Activated CD4-positive, alpha-beta T cell treated with anti-CD3 and anti-CD28 coated beads, Interleukin-2, amount 10 ng/mL, durations not matched to agents 24 days and 14 days (primary cell): ENCODE data around the gene APBA3. TPM values are rescaled to one million over a fixed set of nuclear protein-coding genes. Genes with fewer than 3 reads are reported as not detected.

Experiments used
- DNase-seq: peaks from one replicate; pipeline ENCODE4 v3.0.0; 2022
- H3K27ac Mint-ChIP-seq: one replicate; pipeline ENCODE4 v1.8.0; 2022; ENCODE audit warnings: mild to moderate bottlenecking, mixed read lengths
- H3K27me3 Mint-ChIP-seq: one replicate; pipeline ENCODE4 v1.8.0; 2022; ENCODE audit warnings: mixed read lengths
- H3K36me3 Mint-ChIP-seq: one replicate; pipeline ENCODE4 v1.8.0; 2022; ENCODE audit warnings: low read depth, mild to moderate bottlenecking, mixed read lengths
- H3K4me1 Mint-ChIP-seq: one replicate; pipeline ENCODE4 v1.8.0; 2021; ENCODE audit warnings: mixed read lengths
- H3K4me3 Mint-ChIP-seq: one replicate; pipeline ENCODE4 v1.8.0; 2022; ENCODE audit warnings: mild to moderate bottlenecking, moderate library complexity, mixed read lengths
- H3K9me3 Mint-ChIP-seq: one replicate; pipeline ENCODE4 v1.8.0; 2021; ENCODE audit warnings: mixed read lengths
- intact Hi-C: fragments of 100-400 bp; cut with micrococcal nuclease; formaldehyde crosslinking; loops from one replicate; pipeline ENCODE4 v1.15.1; 2023
- total RNA-seq: library from RNA; stranded (reverse); gene quantifications from 2 replicates; pipeline ENCODE4 v1.2.3, GENCODE V29; 2022

APBA3 gene
- total RNA-seq = 41.5 and 48.7 TPM in 2 replicates

DNA sequence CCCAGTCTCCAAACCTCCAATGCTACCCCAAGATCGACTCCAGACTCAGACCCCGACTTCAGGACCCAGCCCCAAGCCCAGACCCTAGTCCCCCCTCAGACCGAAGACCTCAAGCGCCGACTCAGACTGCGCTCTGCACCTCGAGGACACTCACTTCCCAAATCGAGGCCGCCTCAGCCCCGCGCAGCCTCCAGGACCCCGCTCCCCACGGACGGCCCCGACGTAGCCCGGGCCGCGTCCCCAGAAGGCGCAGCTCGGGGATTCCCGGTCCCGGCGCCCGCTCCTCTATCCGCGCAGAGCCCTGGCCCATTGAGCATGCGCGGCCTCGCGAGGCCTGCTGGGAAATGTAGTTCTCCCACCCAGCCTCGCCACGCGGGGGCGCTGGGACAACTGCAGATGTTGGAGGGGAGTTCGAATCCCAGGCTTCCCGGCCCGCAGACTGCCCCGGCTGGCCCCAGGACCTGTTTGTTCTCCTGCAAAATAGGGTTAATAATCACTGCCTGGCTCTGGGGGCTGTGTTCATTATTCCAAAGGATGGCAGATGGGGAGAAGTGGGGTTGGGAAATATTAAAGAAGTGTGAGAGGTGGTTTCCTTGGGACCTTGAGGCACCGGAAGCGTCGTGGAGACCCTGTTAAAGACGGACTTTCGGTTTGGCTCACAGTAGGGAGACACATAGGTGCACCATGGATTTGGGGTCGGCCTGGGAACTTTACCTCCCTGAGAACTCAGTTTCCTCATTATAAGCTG is at the start of gene APBA3:
Gene APBA3 (minus strand): TSS at position 311 of the 748 bp plus-strand sequence. CDS start 1,428 bp downstream, outside the sequence.
- intact Hi-C loops = loop anchor here (1.0 to 5.0 kb wide), 5 partner anchors 57 to 226 kb away; partner anchors contain the start of genes EEF2 and HMG20B
- no peaks in the 10 kb centered on the region for H3K9me3 Mint-ChIP-seq
- peak within 1 kb of the TSS; percentile 100 for H3K27ac Mint-ChIP-seq
- peak within 1 kb of the TSS; percentile 99 for H3K4me3 Mint-ChIP-seq
- peaks cover 30% of the 10 kb centered on the region for H3K4me1 Mint-ChIP-seq
- DNase-seq = peak; percentile 99
- H3K36me3 Mint-ChIP-seq = peaks cover 37% of the 10 kb centered on the region
- peaks cover 5% of the 10 kb centered on the region for H3K27me3 Mint-ChIP-seq

GRCh38 chr19:3810708-3811355 is 49.3 kb upstream of the APBA3 start:
- Mint-ChIP-seq H3K9me3 (peaks cover 7% of the 10 kb centered on the region), H3K27me3 (peaks cover 2% of the 10 kb centered on the region), H3K4me1 (peaks cover 40% of the 10 kb centered on the region), H3K27ac (no peak overlapping the region), H3K4me3 (no peak overlapping the region), H3K36me3 (peaks cover 4% of the 10 kb centered on the region)
- DNase-seq = no peak
- intact Hi-C loops = no loop called here

GRCh38 chr19:3809881-3810707 is 48.6 kb upstream of the APBA3 start:
- Mint-ChIP-seq H3K27me3 (peaks cover 2% of the 10 kb centered on the region), H3K4me1 (peaks cover 39% of the 10 kb centered on the region), H3K36me3 (peaks cover 4% of the 10 kb centered on the region), H3K27ac (no peak overlapping the region), H3K9me3 (peaks cover 7% of the 10 kb centered on the region), H3K4me3 (no peak overlapping the region)
- intact Hi-C loops = no loop called here
- DNase-seq = no peak

- DNase-seq = no peak
- Mint-ChIP-seq H3K4me3 (no peak overlapping the region), H3K27ac (peak overlapping the region; percentile 51), H3K9me3 (peaks cover 7% of the 10 kb centered on the region), H3K27me3 (peaks cover 2% of the 10 kb centered on the region), H3K36me3 (peaks cover 4% of the 10 kb centered on the region), H3K4me1 (peaks cover 25% of the 10 kb centered on the region)
- intact Hi-C loops = no loop called here
These were observed 47.1 kb upstream of the APBA3 start for GRCh38 chr19:3808420-3809143.

DNA sequence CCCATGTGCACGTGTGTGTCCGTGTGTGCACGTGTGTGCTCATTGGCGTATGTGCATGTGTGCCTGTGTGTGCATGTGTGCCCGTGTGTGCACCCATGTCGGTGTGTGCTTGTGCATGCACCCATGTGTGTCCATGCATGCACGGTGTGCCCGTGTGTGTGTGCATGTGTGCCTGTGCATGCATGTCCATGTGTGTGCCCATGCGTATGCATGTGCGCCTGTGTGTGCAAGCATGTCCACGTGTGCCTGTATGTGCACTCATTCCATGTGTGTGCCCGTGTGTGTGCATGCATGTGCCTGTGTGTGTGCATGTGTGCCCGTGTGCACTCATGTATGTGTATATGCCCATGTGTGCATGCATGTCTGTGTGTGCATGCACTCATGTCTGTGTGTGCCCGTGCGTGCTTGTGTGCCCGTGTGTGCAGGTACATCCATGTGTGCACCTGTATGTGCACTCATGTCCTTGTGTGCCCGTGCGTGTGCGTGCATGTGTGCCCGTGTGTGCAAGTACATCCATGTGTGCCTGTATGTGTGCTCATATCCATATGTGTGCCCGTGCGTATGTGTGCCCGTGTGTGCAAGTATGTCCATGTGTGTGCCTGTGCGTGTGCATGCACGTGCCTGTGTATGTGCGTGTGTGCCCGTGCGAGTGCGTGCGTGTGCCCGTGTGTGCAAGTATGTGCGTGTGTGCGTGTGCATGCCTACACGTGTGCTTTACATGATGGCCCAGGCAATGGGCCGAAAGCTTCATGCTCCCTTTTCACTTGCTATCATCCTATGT is 46.3 kb upstream of the APBA3 start:
- no peak for DNase-seq
- Mint-ChIP-seq H3K27ac (no peak overlapping the region), H3K4me3 (no peak overlapping the region), H3K9me3 (peaks cover 7% of the 10 kb centered on the region), H3K4me1 (peaks cover 19% of the 10 kb centered on the region), H3K36me3 (peaks cover 2% of the 10 kb centered on the region), H3K27me3 (peaks cover 2% of the 10 kb centered on the region)
- intact Hi-C loops = no loop called here

GRCh38 chr19:3807131-3807480 is 45.6 kb upstream of the APBA3 start:
- Mint-ChIP-seq H3K36me3 (no peaks in the 10 kb centered on the region), H3K4me3 (no peak overlapping the region), H3K4me1 (peaks cover 15% of the 10 kb centered on the region), H3K27ac (no peak overlapping the region), H3K27me3 (peaks cover 2% of the 10 kb centered on the region), H3K9me3 (peaks cover 3% of the 10 kb centered on the region)
- DNase-seq = no peak
- intact Hi-C loops = no loop called here

DNA sequence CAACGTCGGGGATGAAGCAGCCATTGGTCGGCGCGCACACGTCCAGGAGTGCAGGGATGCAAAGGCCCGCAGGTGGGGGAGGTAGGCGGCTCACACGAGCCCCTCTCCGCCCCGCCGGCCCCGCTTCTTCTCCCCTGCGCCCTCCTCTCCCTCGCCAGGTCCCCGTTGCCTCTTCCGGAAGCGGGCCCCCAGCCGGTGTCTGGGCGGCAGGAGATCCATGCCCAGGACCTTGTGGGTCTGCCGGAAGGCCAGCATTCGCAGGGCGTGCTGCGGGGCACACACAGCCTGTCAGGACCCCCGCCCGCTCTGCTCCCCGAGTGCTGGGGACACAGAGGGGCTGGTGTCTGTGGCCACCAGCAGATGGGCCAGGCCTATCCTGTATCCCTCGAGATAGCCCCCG is 44.4 kb upstream of the APBA3 start:
- Mint-ChIP-seq H3K27me3 (peaks cover 4% of the 10 kb centered on the region), H3K4me1 (peaks cover 19% of the 10 kb centered on the region), H3K4me3 (no peak overlapping the region), H3K36me3 (no peaks in the 10 kb centered on the region), H3K9me3 (peaks cover 3% of the 10 kb centered on the region), H3K27ac (no peak overlapping the region)
- intact Hi-C loops = no loop called here
- DNase-seq = no peak

DNA sequence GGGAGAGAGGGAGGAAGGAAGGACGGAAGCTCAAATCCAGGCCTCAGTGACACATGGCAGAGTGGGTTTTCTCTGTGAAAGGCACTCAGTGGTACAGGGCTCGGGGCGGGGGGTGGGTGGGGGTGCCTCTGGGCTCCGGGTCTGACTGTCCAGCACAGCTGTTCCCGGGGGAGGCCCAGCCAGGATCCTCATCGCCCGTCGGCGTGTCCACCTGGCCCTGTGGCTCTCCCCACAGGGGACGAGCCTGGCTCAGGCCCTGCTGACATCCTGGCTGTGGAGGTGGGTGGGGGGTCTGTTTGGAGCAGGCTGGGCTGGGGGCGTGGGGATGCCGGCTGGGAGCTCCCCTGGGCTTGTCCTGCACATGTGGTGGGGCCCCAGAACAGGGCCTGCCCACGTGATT is 42.9 kb upstream of the APBA3 start:
- no peak for DNase-seq
- Mint-ChIP-seq H3K9me3 (peaks cover 3% of the 10 kb centered on the region), H3K36me3 (no peaks in the 10 kb centered on the region), H3K4me1 (peaks cover 22% of the 10 kb centered on the region), H3K27me3 (peaks cover 4% of the 10 kb centered on the region), H3K27ac (no peak overlapping the region), H3K4me3 (no peak overlapping the region)
- intact Hi-C loops = no loop called here

- Mint-ChIP-seq H3K27ac (peak overlapping the region; percentile 26), H3K27me3 (peaks cover 4% of the 10 kb centered on the region), H3K9me3 (peaks cover 3% of the 10 kb centered on the region), H3K4me3 (no peak overlapping the region), H3K4me1 (peaks cover 26% of the 10 kb centered on the region), H3K36me3 (no peaks in the 10 kb centered on the region)
- intact Hi-C loops = no loop called here
- DNase-seq = no peak
These were observed 42.5 kb upstream of the APBA3 start for GRCh38 chr19:3803986-3804385.

- peaks cover 27% of the 10 kb centered on the region for H3K4me1 Mint-ChIP-seq
- H3K27me3 Mint-ChIP-seq = peaks cover 4% of the 10 kb centered on the region
- DNase-seq = no peak
- H3K9me3 Mint-ChIP-seq = peaks cover 3% of the 10 kb centered on the region
- no peak overlapping the region for H3K27ac Mint-ChIP-seq
- H3K36me3 Mint-ChIP-seq = no peaks in the 10 kb centered on the region
- H3K4me3 Mint-ChIP-seq = no peak overlapping the region
- intact Hi-C loops = no loop called here
These were observed 41.8 kb upstream of the APBA3 start for GRCh38 chr19:3803114-3803888.

- H3K27ac Mint-ChIP-seq = peak overlapping the region; percentile 59
- H3K4me3 Mint-ChIP-seq = peak overlapping the region; percentile 60
- peak; percentile 91 for DNase-seq
- peaks cover 21% of the 10 kb centered on the region for H3K4me1 Mint-ChIP-seq
- intact Hi-C loops = loop anchor here (1.0 kb wide), 1 partner anchor 11 kb away; no protein-coding TSS in a partner anchor
- peaks cover 5% of the 10 kb centered on the region for H3K9me3 Mint-ChIP-seq
- H3K36me3 Mint-ChIP-seq = peaks cover 5% of the 10 kb centered on the region
- peaks cover 4% of the 10 kb centered on the region for H3K27me3 Mint-ChIP-seq
These were observed 40.1 kb upstream of the APBA3 start for GRCh38 chr19:3801412-3802096.

GRCh38 chr19:3800996-3801395 is 39.5 kb upstream of the APBA3 start:
- peaks cover 10% of the 10 kb centered on the region for H3K9me3 Mint-ChIP-seq
- no peak for DNase-seq
- peaks cover 20% of the 10 kb centered on the region for H3K4me1 Mint-ChIP-seq
- peak overlapping the region; percentile 60 for H3K4me3 Mint-ChIP-seq
- H3K27ac Mint-ChIP-seq = no peak overlapping the region
- peaks cover 4% of the 10 kb centered on the region for H3K27me3 Mint-ChIP-seq
- intact Hi-C loops = loop anchor here (1.0 kb wide), 1 partner anchor 11 kb away; no protein-coding TSS in a partner anchor
- H3K36me3 Mint-ChIP-seq = peaks cover 5% of the 10 kb centered on the region
